ENCODE results near the gene VTN.

The VTN gene

GRCh38 chr17:28328325-28328724 is 41.8 kb downstream of the VTN start:
- peak overlapping the region; percentile 7 for H3K9ac ChIP-seq (ENCODE audit: low read length)
- no peaks in the 10 kb centered on the region for H3K27me3 ChIP-seq (replicated peaks; ENCODE audit: control insufficient read depth, insufficient read depth, low read length)
- H3K9me3 ChIP-seq (ENCODE audit: control insufficient read depth, low read length): no peaks in the 10 kb centered on the region
- no peak overlapping the region for H3K4me3 ChIP-seq (ENCODE audit: low read length)
- H3K4me1 ChIP-seq (ENCODE audit: control insufficient read depth, insufficient read depth, low read length): no peaks in the 10 kb centered on the region
- DNase-seq (ENCODE audit: low read depth): no peak
- H3K36me3 ChIP-seq (ENCODE audit: control insufficient read depth, insufficient read depth, low read length, severe bottlenecking): peaks cover 54% of the 10 kb centered on the region

GRCh38 chr17:28327709-28328108 is 42.4 kb downstream of the VTN start:
- Histone ChIP-seq H3K4me1 (ENCODE audit: control insufficient read depth, insufficient read depth, low read length) (no peaks in the 10 kb centered on the region), H3K9ac (ENCODE audit: low read length) (no peak overlapping the region), H3K4me3 (ENCODE audit: low read length) (no peak overlapping the region), H3K36me3 (ENCODE audit: control insufficient read depth, insufficient read depth, low read length, severe bottlenecking) (peaks cover 54% of the 10 kb centered on the region), H3K9me3 (ENCODE audit: control insufficient read depth, low read length) (no peaks in the 10 kb centered on the region), H3K27me3 (replicated peaks; ENCODE audit: control insufficient read depth, insufficient read depth, low read length) (no peaks in the 10 kb centered on the region)
- no peak for DNase-seq (ENCODE audit: low read depth)

DNA sequence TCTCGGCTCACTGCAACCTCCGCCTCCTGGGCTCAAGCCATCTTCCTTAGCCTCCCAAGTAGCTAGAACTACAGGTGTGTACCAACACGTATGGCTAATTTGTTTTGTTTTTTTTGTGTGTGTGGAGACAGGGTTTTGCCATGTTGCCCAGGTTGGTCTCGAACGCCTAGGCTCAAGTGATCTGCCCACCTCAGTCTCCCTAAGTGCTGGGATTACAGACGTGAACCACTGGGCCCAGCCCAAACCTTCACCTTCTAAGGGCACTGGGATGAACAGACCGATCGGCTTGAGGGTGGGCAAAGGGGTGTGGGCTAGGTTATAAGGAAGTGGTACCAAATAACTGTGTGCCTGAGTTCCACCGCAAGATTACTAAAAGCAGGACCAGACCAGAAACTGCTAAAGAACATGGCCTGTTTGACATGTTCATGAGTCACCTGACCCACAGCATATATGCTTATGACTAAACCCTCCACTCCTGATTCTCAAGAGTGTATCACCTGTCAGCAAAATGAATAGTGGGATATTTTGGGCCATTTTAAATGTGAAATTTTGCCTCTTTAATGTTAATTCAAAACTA is 43.0 kb downstream of the VTN start:
- DNase-seq (ENCODE audit: low read depth): no peak

DNA sequence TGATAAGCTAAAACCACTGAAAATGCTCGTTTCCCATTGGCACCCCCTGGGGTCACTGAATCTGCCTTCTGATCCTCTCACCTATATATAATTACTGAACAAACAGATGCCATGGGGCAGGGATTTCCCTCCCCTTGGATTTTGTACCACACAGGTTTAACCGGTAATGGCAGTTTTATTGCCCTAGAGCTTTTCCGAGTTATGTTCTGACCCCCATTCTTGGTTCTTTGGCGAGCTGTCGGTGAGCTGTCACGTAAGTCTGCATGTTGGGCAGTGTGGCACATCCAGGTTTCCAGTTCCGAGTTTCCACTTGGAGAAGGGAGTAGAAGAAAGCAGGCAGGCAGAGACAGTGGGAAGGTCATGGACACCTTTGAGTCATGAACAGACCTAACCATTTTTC is 44.0 kb downstream of the VTN start:
- H3K36me3 ChIP-seq (ENCODE audit: control insufficient read depth, insufficient read depth, low read length, severe bottlenecking): peaks cover 41% of the 10 kb centered on the region
- H3K9me3 ChIP-seq (ENCODE audit: control insufficient read depth, low read length): no peaks in the 10 kb centered on the region
- no peaks in the 10 kb centered on the region for H3K27me3 ChIP-seq (replicated peaks; ENCODE audit: control insufficient read depth, insufficient read depth, low read length)
- H3K9ac ChIP-seq (ENCODE audit: low read length): no peak overlapping the region
- DNase-seq (ENCODE audit: low read depth): no peak
- no peaks in the 10 kb centered on the region for H3K4me1 ChIP-seq (ENCODE audit: control insufficient read depth, insufficient read depth, low read length)
- H3K4me3 ChIP-seq (ENCODE audit: low read length): no peak overlapping the region

More for the DNA sequence above, 43.0 kb downstream of the VTN start:
- no peaks in the 10 kb centered on the region for H3K9me3 ChIP-seq (ENCODE audit: control insufficient read depth, low read length)
- H3K9ac ChIP-seq (ENCODE audit: low read length): no peak overlapping the region
- H3K36me3 ChIP-seq (ENCODE audit: control insufficient read depth, insufficient read depth, low read length, severe bottlenecking): peaks cover 51% of the 10 kb centered on the region
- H3K4me3 ChIP-seq (ENCODE audit: low read length): no peak overlapping the region
- H3K27me3 ChIP-seq (replicated peaks; ENCODE audit: control insufficient read depth, insufficient read depth, low read length): no peaks in the 10 kb centered on the region
- H3K4me1 ChIP-seq (ENCODE audit: control insufficient read depth, insufficient read depth, low read length): no peaks in the 10 kb centered on the region

- Histone ChIP-seq H3K9me3 (ENCODE audit: control insufficient read depth, low read length) (no peaks in the 10 kb centered on the region), H3K27me3 (replicated peaks; ENCODE audit: control insufficient read depth, insufficient read depth, low read length) (no peaks in the 10 kb centered on the region), H3K4me1 (ENCODE audit: control insufficient read depth, insufficient read depth, low read length) (peaks cover 2% of the 10 kb centered on the region), H3K4me3 (ENCODE audit: low read length) (no peak overlapping the region), H3K36me3 (ENCODE audit: control insufficient read depth, insufficient read depth, low read length, severe bottlenecking) (peaks cover 34% of the 10 kb centered on the region), H3K9ac (ENCODE audit: low read length) (no peak overlapping the region)
- no peak for DNase-seq (ENCODE audit: low read depth)
Measured at GRCh38 chr17:28325211-28325610, 44.9 kb downstream of the VTN start.

DNA sequence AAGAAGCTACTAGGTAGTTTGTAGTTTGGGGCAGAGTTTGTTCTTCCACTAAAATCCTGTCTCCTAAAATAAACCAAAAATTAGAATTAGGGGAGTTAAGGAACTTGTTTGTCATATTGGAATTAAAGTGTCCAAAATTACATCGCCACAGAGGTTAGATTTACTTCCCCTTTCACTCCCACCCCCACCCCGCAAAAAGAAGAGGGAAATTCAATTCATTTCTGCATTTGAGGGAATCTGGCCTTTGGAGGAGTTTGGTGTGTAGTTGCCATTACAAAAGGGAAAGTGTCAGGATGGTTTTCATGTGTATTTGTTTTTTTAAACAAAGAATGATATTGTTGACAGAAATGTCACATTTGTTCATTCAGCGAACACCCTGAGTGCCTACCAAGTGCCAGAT is 45.3 kb downstream of the VTN start:
- H3K4me3 ChIP-seq (ENCODE audit: low read length): no peak overlapping the region
- peaks cover 34% of the 10 kb centered on the region for H3K36me3 ChIP-seq (ENCODE audit: control insufficient read depth, insufficient read depth, low read length, severe bottlenecking)
- no peaks in the 10 kb centered on the region for H3K9me3 ChIP-seq (ENCODE audit: control insufficient read depth, low read length)
- no peak overlapping the region for H3K9ac ChIP-seq (ENCODE audit: low read length)
- peaks cover 6% of the 10 kb centered on the region for H3K4me1 ChIP-seq (ENCODE audit: control insufficient read depth, insufficient read depth, low read length)
- no peak for DNase-seq (ENCODE audit: low read depth)
- H3K27me3 ChIP-seq (replicated peaks; ENCODE audit: control insufficient read depth, insufficient read depth, low read length): no peaks in the 10 kb centered on the region

GRCh38 chr17:28324267-28324745 is 45.8 kb downstream of the VTN start:
- Histone ChIP-seq H3K9me3 (ENCODE audit: control insufficient read depth, low read length) (no peaks in the 10 kb centered on the region), H3K9ac (ENCODE audit: low read length) (no peak overlapping the region), H3K36me3 (ENCODE audit: control insufficient read depth, insufficient read depth, low read length, severe bottlenecking) (peaks cover 31% of the 10 kb centered on the region), H3K4me1 (ENCODE audit: control insufficient read depth, insufficient read depth, low read length) (peaks cover 11% of the 10 kb centered on the region), H3K27me3 (replicated peaks; ENCODE audit: control insufficient read depth, insufficient read depth, low read length) (no peaks in the 10 kb centered on the region), H3K4me3 (ENCODE audit: low read length) (no peak overlapping the region)
- DNase-seq (ENCODE audit: low read depth): no peak

DNA sequence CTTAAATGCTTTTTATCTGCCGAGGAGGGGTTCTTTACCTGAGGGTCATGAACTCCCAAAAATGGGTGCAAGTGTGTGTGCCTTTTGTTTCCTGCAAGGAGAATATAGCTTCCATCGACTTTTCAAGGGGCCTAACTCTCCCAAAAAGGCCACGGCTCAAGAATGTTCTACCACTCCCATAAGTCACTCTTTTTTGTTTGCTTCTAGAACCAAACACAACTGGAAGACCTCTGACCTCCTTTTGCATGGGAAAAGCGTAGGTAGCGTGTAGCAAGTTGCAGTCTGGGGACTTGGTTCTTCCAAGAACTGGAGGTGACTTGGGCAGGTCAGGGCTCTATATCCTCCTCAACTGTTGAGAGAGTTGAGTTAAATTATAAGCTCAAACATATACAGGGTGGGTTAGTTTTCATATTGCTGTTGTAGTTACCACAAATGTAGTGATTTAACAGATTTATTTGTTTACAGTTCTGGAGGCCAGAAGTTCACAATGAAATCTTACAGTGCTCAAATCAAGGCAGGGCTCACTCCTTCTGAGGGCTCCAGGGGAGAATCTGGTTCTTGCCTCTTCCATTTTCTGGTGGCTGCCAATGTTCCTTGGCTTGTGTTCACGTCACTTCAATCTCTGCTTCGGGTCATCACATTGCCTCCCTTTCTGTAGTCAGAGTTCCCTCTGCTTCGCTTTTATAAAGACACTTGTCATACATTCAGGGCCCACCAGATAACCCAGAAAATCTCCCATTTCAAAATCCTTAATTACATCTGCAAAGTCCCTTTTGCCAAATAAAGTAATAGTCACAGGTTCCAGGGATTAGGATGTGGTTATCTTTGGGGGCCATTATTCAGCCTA is 49.7 kb downstream of the VTN start:
- Histone ChIP-seq H3K9ac (ENCODE audit: low read length) (peak overlapping the region; percentile 83), H3K36me3 (ENCODE audit: control insufficient read depth, insufficient read depth, low read length, severe bottlenecking) (no peaks in the 10 kb centered on the region), H3K4me3 (ENCODE audit: low read length) (peak overlapping the region; percentile 91), H3K27me3 (replicated peaks; ENCODE audit: control insufficient read depth, insufficient read depth, low read length) (no peaks in the 10 kb centered on the region), H3K9me3 (ENCODE audit: control insufficient read depth, low read length) (no peaks in the 10 kb centered on the region), H3K4me1 (ENCODE audit: control insufficient read depth, insufficient read depth, low read length) (peaks cover 20% of the 10 kb centered on the region)
- DNase-seq (ENCODE audit: low read depth): no peak

DNA sequence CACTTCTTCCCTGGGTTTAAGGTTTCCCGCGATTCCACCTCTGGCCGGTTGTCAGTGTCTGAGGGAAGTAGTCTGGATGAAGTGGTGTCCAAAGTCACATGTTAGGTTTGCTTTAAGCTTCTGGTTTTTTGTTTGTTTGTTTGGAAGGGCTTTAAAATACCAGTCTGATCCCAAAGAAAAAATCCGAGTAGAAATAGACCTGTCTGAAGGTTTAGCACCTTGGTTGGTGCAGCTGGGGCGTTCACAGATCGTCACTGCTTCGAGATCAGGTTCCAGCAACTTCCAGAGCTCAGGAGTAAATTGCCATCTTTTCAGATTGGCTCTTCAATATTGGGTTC is 50.5 kb downstream of the VTN start:
- Histone ChIP-seq H3K27me3 (replicated peaks; ENCODE audit: control insufficient read depth, insufficient read depth, low read length) (no peaks in the 10 kb centered on the region), H3K9me3 (ENCODE audit: control insufficient read depth, low read length) (no peaks in the 10 kb centered on the region), H3K4me1 (ENCODE audit: control insufficient read depth, insufficient read depth, low read length) (peaks cover 20% of the 10 kb centered on the region), H3K9ac (ENCODE audit: low read length) (peak overlapping the region; percentile 83), H3K4me3 (ENCODE audit: low read length) (peak overlapping the region; percentile 91), H3K36me3 (ENCODE audit: control insufficient read depth, insufficient read depth, low read length, severe bottlenecking) (no peaks in the 10 kb centered on the region)
- no peak for DNase-seq (ENCODE audit: low read depth)

DNA sequence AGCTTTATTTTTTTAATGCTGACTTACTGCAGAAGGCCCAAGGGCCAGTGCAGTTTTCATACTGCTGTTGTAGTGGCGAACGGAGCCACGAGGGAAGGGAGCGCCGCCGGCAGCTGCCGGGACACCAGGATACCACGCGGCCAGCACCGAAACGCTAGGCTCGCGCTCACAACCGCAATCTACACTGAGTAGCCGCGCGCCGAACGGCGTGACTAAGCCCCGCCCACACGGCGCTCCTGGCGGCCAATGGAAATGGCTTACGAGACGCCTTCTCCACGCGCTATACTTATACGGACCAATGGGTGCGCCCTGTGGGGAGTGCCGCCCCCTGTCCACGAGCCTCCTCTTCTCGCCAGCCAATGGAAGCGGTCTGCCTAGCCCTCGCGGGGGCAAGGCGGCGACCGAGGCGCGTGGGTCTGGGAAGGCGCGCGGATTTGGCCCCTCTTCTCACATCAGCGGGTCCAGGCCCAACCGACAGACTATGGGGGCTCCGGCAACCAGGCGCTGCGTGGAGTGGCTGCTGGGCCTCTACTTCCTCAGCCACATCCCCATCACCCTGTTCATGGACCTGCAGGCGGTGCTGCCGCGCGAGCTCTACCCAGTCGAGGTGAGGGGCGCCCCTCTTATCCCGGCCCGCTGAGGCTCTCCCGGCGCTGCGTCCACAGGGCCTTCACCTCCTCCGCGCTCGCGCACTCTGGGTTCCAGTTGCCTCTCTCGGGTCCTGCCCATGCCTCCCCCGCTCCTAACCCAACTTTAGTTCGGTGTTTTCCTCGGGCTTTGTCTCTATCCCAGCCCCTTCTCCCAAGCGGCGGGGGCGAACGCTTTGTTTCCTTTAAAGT is 51.1 kb downstream of the VTN start, which contains the start of gene TMEM97:
Gene TMEM97, plus strand, starts transcription at position 442 of the 839 bp plus-strand sequence. Its CDS starts 40 bp downstream, at position 482.
- DNase-seq (ENCODE audit: low read depth): peak; percentile 100
- Histone ChIP-seq H3K36me3 (ENCODE audit: control insufficient read depth, insufficient read depth, low read length, severe bottlenecking) (no peaks in the 10 kb centered on the region), H3K27me3 (replicated peaks; ENCODE audit: control insufficient read depth, insufficient read depth, low read length) (no peaks in the 10 kb centered on the region), H3K9ac (ENCODE audit: low read length) (peak within 1 kb of the TSS; percentile 83), H3K9me3 (ENCODE audit: control insufficient read depth, low read length) (no peaks in the 10 kb centered on the region), H3K4me3 (ENCODE audit: low read length) (peak within 1 kb of the TSS; percentile 91), H3K4me1 (ENCODE audit: control insufficient read depth, insufficient read depth, low read length) (peaks cover 20% of the 10 kb centered on the region)
